B cell (primary cell): Measurements from ENCODE around the gene IL1RL1. TPM values are rescaled to one million over a fixed set of nuclear protein-coding genes. Genes with fewer than 3 reads are reported as not detected.

Source experiments
- ATAC-seq: fragments of 200-7000 bp; cut with Tn5 transposase; one replicate; pipeline ENCODE4 v1.10.0; 2021; ENCODE audit warnings: low read depth, mild to moderate bottlenecking, moderate number of reproducible peaks, moderate library complexity
- CTCF ChIA-PET: fragments of 350-600 bp; sonication (Branson Sonifier 250); formaldehyde crosslinking; loops from one replicate; lab custom pipeline; 2021; ENCODE audit warnings: antibody characterized with exemption, inconsistent platforms; lab: Charles Lee
- POLR2A ChIA-PET: fragments of 350-600 bp; sonication (Branson Sonifier 250); formaldehyde crosslinking; loops from one replicate; lab custom pipeline; 2021; ENCODE audit warnings: antibody characterized with exemption; lab: Charles Lee
- DNase-seq: peaks from one replicate; pipeline ENCODE4 v3.0.0; 2013
- H2AFZ ChIP-seq: 2 replicates; pipeline ENCODE4 v1.6.1; 2012; ENCODE audit warnings: mild to moderate bottlenecking, low read depth, low read length; ENCODE audit not compliant: insufficient read depth, poor library complexity, severe bottlenecking
- H3K27ac ChIP-seq, 2 donors: 1 replicate in 1 of 2; 2 replicates in 1 of 2; pipeline ENCODE4 v1.5.1; 2012 to 2013; ENCODE audit warnings: low read length in 2 of 2, mild to moderate bottlenecking in 2 of 2, moderate library complexity in 1 of 2
- H3K27me3 ChIP-seq, 4 experiments: fragments of 200-600 bp in 1 of 4; sonication (generic) in 1 of 4; replicated peaks in 1 of 4; 1 replicate in 2 of 4; 2 replicates in 2 of 4; pipeline versions ENCODE4 v1.6.1 to v1.7.0; 2013 to 2016; ENCODE audit warnings: low read length in 3 of 4, mild to moderate bottlenecking in 2 of 4, mixed read lengths in 1 of 4, moderate library complexity in 1 of 4; ENCODE audit not compliant: insufficient read depth in 4 of 4, control insufficient read depth in 3 of 4; ENCODE audit errors: control extremely low read depth in 1 of 4
- H3K36me3 ChIP-seq, 2 experiments: replicated peaks in 1 of 2; 1 replicate in 1 of 2; 2 replicates in 1 of 2; pipeline versions ENCODE4 v1.6.1 to v1.7.1; 2013; ENCODE audit warnings: low read length in 1 of 2; ENCODE audit not compliant: insufficient read depth in 2 of 2, control insufficient read depth in 1 of 2; ENCODE audit errors: control extremely low read depth in 1 of 2, extremely low read depth in 1 of 2
- H3K4me1 ChIP-seq, 2 donors: fragments of 200-600 bp in 1 of 2; sonication (generic) in 1 of 2; 1 replicate in 1 of 2; 2 replicates in 1 of 2; pipeline versions ENCODE4 v1.5.1 to v1.6.1; 2013 to 2017; ENCODE audit warnings: low read length in 2 of 2; ENCODE audit not compliant: control insufficient read depth in 2 of 2, insufficient read depth in 2 of 2
- H3K4me2 ChIP-seq: replicated peaks from 2 replicates; pipeline ENCODE3; 2012; ENCODE audit warnings: mild to moderate bottlenecking, low read depth, low read length; ENCODE audit not compliant: poor library complexity, severe bottlenecking
- H3K4me3 ChIP-seq, 5 experiments: fragments of 200-600 bp in 1 of 5; sonication (generic) in 1 of 5; 1 replicate in 3 of 5; 2 replicates in 2 of 5; pipeline versions ENCODE4 v1.5.1 to v1.7.0; 2011 to 2016; ENCODE audit warnings: low read length in 4 of 5, mild to moderate bottlenecking in 4 of 5, low read depth in 2 of 5, control low read depth in 1 of 5, moderate library complexity in 1 of 5; ENCODE audit not compliant: insufficient read depth in 1 of 5; ENCODE audit errors: control extremely low read depth in 1 of 5, extremely low read depth in 1 of 5
- H3K79me2 ChIP-seq: fragments of 200-600 bp; sonication (generic); one replicate; pipeline ENCODE4 v1.6.0; 2016; ENCODE audit warnings: low read length; ENCODE audit not compliant: control insufficient read depth, insufficient read depth
- H3K9ac ChIP-seq: fragments of 200-600 bp; sonication (generic); 2 replicates; pipeline ENCODE4 v1.6.1; 2017; ENCODE audit warnings: mild to moderate bottlenecking, low read length, moderate library complexity
- H3K9me3 ChIP-seq, 3 donors: one replicate each; pipeline versions ENCODE4 v1.6.1 to v1.7.1; 2013; ENCODE audit warnings: low read length in 2 of 3; ENCODE audit not compliant: control insufficient read depth in 2 of 3, insufficient read depth in 1 of 3; ENCODE audit errors: control extremely low read depth in 1 of 3
- H4K20me1 ChIP-seq: 2 replicates; pipeline ENCODE4 v1.6.0; 2012; ENCODE audit warnings: mild to moderate bottlenecking, low read length; ENCODE audit not compliant: insufficient read depth, control insufficient read depth, poor library complexity, severe bottlenecking
- H3K27ac Mint-ChIP-seq: one replicate; pipeline ENCODE4 v1.8.0; 2021; ENCODE audit warnings: mixed read lengths
- H3K27me3 Mint-ChIP-seq: one replicate; pipeline ENCODE4 v1.8.0; 2021; ENCODE audit warnings: mixed read lengths
- H3K4me1 Mint-ChIP-seq: one replicate; pipeline ENCODE4 v1.8.0; 2021; ENCODE audit warnings: mixed read lengths
- H3K4me3 Mint-ChIP-seq: one replicate; pipeline ENCODE4 v1.8.0; 2021; ENCODE audit warnings: mixed read lengths
- H3K9me3 Mint-ChIP-seq: one replicate; pipeline ENCODE4 v1.8.0; 2022; ENCODE audit warnings: mixed read lengths; ENCODE audit not compliant: insufficient read depth
- EZH2 ChIP-seq: IDR thresholded peaks from 2 replicates; pipeline ENCODE4 v1.6.1; 2012; ENCODE audit warnings: borderline replicate concordance, low read depth, mild to moderate bottlenecking, moderate library complexity, low read length; ENCODE audit not compliant: insufficient read depth, poor library complexity, severe bottlenecking
- WGBS: methylation state at CpG from one replicate; pipeline ENCODE4 v1.1.5; 2013; ENCODE audit warnings: missing lambda C conversion rate; ENCODE audit not compliant: insufficient coverage; 5-methylcytosine and 5-hydroxymethylcytosine counted together
- intact Hi-C: fragments of 100-400 bp; cut with micrococcal nuclease; formaldehyde crosslinking; loops from one replicate; pipeline ENCODE4 v1.10.0; 2022
- polyA plus RNA-seq: library from polyadenylated mRNA; depleted of rRNA; stranded (reverse); fragments of >200 nt; gene quantifications from 2 replicates; pipeline ENCODE4 v1.2.3, GENCODE V29; 2012
- total RNA-seq, 2 donors: library from RNA; stranded (reverse); fragments of 120-200 nt in 1 of 2; gene quantifications; 1 replicate in 1 of 2; 2 replicates in 1 of 2; pipeline versions ENCODE4 v1.2.3 to v1.2.4, GENCODE V29; 2013 to 2022
- TF ChIP-seq, protein P1 (sequence below): fragments of 200-600 bp; IDR thresholded peaks from one replicate; pipeline ENCODE4 v1.8.0; 2022; ENCODE audit warnings: antibody characterized with exemption, mild to moderate bottlenecking

IL1RL1 gene
- total and polyA plus RNA-seq, 2 donors (not counting 1 experiment from before 2014, with no cell fraction given): not detected

DNA sequence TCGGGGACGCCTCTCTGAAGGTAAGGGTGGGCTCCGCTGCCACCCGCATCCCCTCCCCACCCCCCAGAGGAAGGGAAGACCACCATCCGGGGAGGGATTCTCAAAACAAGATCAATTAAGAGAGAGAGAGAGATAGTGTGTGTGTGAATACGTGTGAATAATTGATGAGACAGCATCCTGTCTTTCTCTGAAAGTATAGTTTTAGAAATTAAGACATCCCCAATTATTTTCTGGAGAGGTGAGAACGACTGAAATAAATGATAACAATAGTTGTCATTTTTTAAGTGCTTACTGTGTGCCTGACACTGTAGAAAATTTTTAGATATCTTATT lies 45.0 kb downstream of the IL1RL1 start:
- Histone ChIP-seq H3K9me3 (no peaks in the 10 kb centered on the region), H2AFZ (peak overlapping the region; percentile 91), H3K4me2 (peak overlapping the region; percentile 94), H3K36me3 (no peaks in the 10 kb centered on the region), H3K79me2 (no peaks in the 10 kb centered on the region), H3K4me1 (peaks cover 9 to 23% of the 10 kb centered on the region in 2 donors), H3K4me3 (peak overlapping the region; percentile 56 to 91 (median 77)), H3K9ac (peak overlapping the region; percentile 86), H3K27ac (peak overlapping the region; percentile 64 to 80), H3K27me3 (no peaks in the 10 kb centered on the region), H4K20me1 (no peaks in the 10 kb centered on the region)
- ChIA-PET POLR2A (no interaction called here), CTCF (interaction anchor here (0.7 to 2.6 kb wide), 5 partner anchors 64 to 689 kb away, joined by 3 to 9 read pairs (median 4); no protein-coding TSS in a partner anchor)
- TF ChIP-seq, protein P1, sequence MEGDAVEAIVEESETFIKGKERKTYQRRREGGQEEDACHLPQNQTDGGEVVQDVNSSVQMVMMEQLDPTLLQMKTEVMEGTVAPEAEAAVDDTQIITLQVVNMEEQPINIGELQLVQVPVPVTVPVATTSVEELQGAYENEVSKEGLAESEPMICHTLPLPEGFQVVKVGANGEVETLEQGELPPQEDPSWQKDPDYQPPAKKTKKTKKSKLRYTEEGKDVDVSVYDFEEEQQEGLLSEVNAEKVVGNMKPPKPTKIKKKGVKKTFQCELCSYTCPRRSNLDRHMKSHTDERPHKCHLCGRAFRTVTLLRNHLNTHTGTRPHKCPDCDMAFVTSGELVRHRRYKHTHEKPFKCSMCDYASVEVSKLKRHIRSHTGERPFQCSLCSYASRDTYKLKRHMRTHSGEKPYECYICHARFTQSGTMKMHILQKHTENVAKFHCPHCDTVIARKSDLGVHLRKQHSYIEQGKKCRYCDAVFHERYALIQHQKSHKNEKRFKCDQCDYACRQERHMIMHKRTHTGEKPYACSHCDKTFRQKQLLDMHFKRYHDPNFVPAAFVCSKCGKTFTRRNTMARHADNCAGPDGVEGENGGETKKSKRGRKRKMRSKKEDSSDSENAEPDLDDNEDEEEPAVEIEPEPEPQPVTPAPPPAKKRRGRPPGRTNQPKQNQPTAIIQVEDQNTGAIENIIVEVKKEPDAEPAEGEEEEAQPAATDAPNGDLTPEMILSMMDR: no peak
- no peak for TF ChIP-seq EZH2
- Mint-ChIP-seq H3K4me1 (peaks cover 23% of the 10 kb centered on the region), H3K4me3 (peak overlapping the region; percentile 82), H3K27ac (peak overlapping the region; percentile 82), H3K9me3 (no peaks in the 10 kb centered on the region), H3K27me3 (no peaks in the 10 kb centered on the region)
- intact Hi-C loops: loop anchor here (5.0 kb wide), 3 partner anchors 66 to 104 kb away; partner anchors contain the start of gene IL18RAP
- DNase-seq (no peak), ATAC-seq (no peak)
- WGBS: no CpG with 5 or more reads among the region's 7 CpGs

DNA sequence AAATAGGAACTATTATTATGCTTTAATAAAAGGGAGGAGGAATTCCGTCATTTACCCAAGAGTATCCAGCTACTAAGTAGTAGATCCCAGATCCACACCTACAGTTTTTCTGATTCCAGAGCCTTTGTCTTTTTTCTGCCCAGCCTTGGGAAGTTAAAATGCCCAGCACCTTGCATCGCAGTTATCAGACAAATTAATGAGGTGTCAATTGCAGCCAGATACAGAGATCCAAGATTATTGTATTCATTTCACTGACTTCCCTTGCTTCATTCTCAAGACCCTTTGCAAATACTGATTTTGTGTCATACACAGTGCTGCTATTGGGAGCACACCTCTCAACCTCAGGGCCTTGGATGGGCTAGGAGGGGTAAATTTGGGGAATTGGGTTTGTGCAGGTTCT lies 45.4 kb downstream of the IL1RL1 start:
- Histone ChIP-seq H2AFZ (no peak overlapping the region), H3K4me2 (peak overlapping the region; percentile 94)
- WGBS: no CpG with 5 or more reads among the region's 2 CpGs

More for the DNA sequence above, 45.4 kb downstream of the IL1RL1 start:
- Mint-ChIP-seq H3K9me3 (no peaks in the 10 kb centered on the region), H3K27ac (no peak overlapping the region), H3K4me3 (peak overlapping the region; percentile 82), H3K4me1 (peaks cover 23% of the 10 kb centered on the region), H3K27me3 (no peaks in the 10 kb centered on the region)
- Histone ChIP-seq H3K79me2 (no peaks in the 10 kb centered on the region), H3K4me1 (peaks cover 9 to 23% of the 10 kb centered on the region in 2 donors), H3K27me3 (no peaks in the 10 kb centered on the region), H3K27ac (no peak overlapping the region), H3K4me3 (peak overlapping the region in 2 of 5 experiments; percentile 56 to 91), H3K9ac (no peak overlapping the region), H3K36me3 (no peaks in the 10 kb centered on the region), H4K20me1 (no peaks in the 10 kb centered on the region), H3K9me3 (no peaks in the 10 kb centered on the region)
- ATAC-seq: no peak
- ChIA-PET POLR2A (no interaction called here), CTCF (interaction anchor here (0.7 to 2.6 kb wide), 5 partner anchors 64 to 689 kb away, joined by 3 to 9 read pairs (median 4); no protein-coding TSS in a partner anchor)
- intact Hi-C loops: loop anchor here (5.0 kb wide), 3 partner anchors 66 to 104 kb away; partner anchors contain the start of gene IL18RAP
- peak; percentile 6 for DNase-seq
- TF ChIP-seq EZH2: no peak
- TF ChIP-seq, protein P1: no peak
